Embryonic facial prominence (tissue), 1 donor: ENCODE data around the gene CFAP107.

Source experiments
- DNase-seq: peaks from one replicate; pipeline ENCODE4 v3.0.0-alpha.2; 2016; ENCODE audit errors: extremely low spot score

The CFAP107 gene

GRCh38 chr1:12741946-12742345 is 4.1 kb upstream of the CFAP107 start:
- no peak for DNase-seq

GRCh38 chr1:12745126-12745991 is 641 bp upstream of the CFAP107 start:
- no peak for DNase-seq

- no peak for DNase-seq
Measured at GRCh38 chr1:12748778-12749355, 2.9 kb downstream of the CFAP107 start.

- no peak for DNase-seq
Measured at GRCh38 chr1:12754738-12755137, 8.7 kb downstream of the CFAP107 start.

GRCh38 chr1:12756273-12756672 is 10.3 kb downstream of the CFAP107 start:
- no peak for DNase-seq

- no peak for DNase-seq
Measured at GRCh38 chr1:12756768-12757413, 10.9 kb downstream of the CFAP107 start.

GRCh38 chr1:12757836-12758235 is 11.8 kb downstream of the CFAP107 start:
- no peak for DNase-seq

- DNase-seq: no peak
Measured at GRCh38 chr1:12760256-12760795, 14.3 kb downstream of the CFAP107 start.

GRCh38 chr1:12761781-12762180 is 15.8 kb downstream of the CFAP107 start:
- no peak for DNase-seq

GRCh38 chr1:12762766-12763165 is 16.8 kb downstream of the CFAP107 start:
- no peak for DNase-seq

- DNase-seq: no peak
Measured at GRCh38 chr1:12763479-12763878, 17.5 kb downstream of the CFAP107 start.

GRCh38 chr1:12764016-12764415 is 18.0 kb downstream of the CFAP107 start:
- no peak for DNase-seq

GRCh38 chr1:12769031-12769430 is 23.0 kb downstream of the CFAP107 start:
- no peak for DNase-seq

GRCh38 chr1:12769976-12770505 is 24.0 kb downstream of the CFAP107 start:
- no peak for DNase-seq

- DNase-seq: no peak
Measured at GRCh38 chr1:12770620-12771019, 24.6 kb downstream of the CFAP107 start.

- no peak for DNase-seq
Measured at GRCh38 chr1:12771186-12771585, 25.2 kb downstream of the CFAP107 start.

- DNase-seq: no peak
Measured at GRCh38 chr1:12772520-12772919, 26.5 kb downstream of the CFAP107 start.

- no peak for DNase-seq
Measured at GRCh38 chr1:12773438-12773837, 27.4 kb downstream of the CFAP107 start, which contains the start of gene PRAMEF12. Gene PRAMEF12, plus strand, starts transcription at chr1:12773738. Its CDS starts 1,130 bp downstream, at chr1:12774868.

- no peak for DNase-seq
Measured at GRCh38 chr1:12774801-12775345, 28.9 kb downstream of the CFAP107 start.

GRCh38 chr1:12775443-12775842 is 29.4 kb downstream of the CFAP107 start:
- DNase-seq: no peak

- no peak for DNase-seq
Measured at GRCh38 chr1:12776801-12777557, 31.0 kb downstream of the CFAP107 start.
